GM10248 (cell line): ENCODE measurements around the gene ZDHHC9.

Source experiments
- CTCF ChIA-PET: fragments of 300-600 bp; sonication (Branson Sonifier 250); formaldehyde crosslinking; extraction: SDS; loops from one replicate; lab custom pipeline; 2021; ENCODE audit warnings: antibody characterized with exemption; lab: Yijun Ruan, JAX
- POLR2A ChIA-PET: fragments of 350-650 bp; sonication (Branson Sonifier 250); formaldehyde crosslinking; extraction: SDS; loops from one replicate; lab custom pipeline; 2020; ENCODE audit warnings: antibody characterized with exemption; lab: Yijun Ruan, JAX
- DNase-seq: peaks from one replicate; pipeline ENCODE4 v3.0.0; 2012; ENCODE audit errors: extremely low spot score
- CTCF ChIP-seq: IDR thresholded peaks from 2 replicates; pipeline ENCODE4 v1.5.1; 2012; ENCODE audit warnings: mild to moderate bottlenecking, low read depth; ENCODE audit errors: extremely low read depth, missing control alignments, control extremely low read depth

Gene ZDHHC9

GRCh38 chrX:129788527-129788926, 55.2 kb downstream of the ZDHHC9 start:
- POLR2A ChIA-PET = no interaction called here
- no peak for DNase-seq
- CTCF ChIA-PET = interaction anchor here (1.3 kb wide), 1 partner anchor 9 kb away, joined by 5 read pairs; no protein-coding TSS in a partner anchor
- no peak for TF ChIP-seq CTCF

- ChIA-PET CTCF (interaction anchor here (1.3 to 1.4 kb wide), 3 partner anchors 10 to 15 kb away, joined by 3 to 5 read pairs (median 5); no protein-coding TSS in a partner anchor), POLR2A (interaction anchor here (1.0 kb wide), 1 partner anchor 13 kb away, joined by 5 read pairs; no protein-coding TSS in a partner anchor)
- DNase-seq = no peak
- TF ChIP-seq CTCF = no peak
Observed at GRCh38 chrX:129787336-129788055, 56.2 kb downstream of the ZDHHC9 start.

DNA sequence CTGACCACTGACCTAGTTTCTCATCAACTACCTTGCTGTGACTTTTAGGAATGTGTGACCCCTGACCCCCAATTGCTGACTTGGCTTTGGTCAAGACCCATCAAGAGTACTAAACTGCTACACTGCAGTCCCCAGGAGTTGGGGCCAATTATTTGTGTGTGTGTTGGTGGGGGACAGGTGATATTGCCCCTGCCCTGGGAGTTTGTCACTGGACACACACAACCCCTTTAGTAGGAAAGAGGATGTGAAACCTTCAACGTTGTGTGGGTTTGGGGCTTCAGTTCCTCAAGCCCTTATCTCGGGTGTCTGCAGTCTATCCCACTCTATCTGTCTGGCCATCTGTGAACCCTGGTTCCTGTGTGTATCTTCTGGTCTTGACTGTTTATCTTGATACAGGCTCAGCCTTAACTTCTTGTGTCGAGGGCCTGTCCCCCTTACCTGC, 57.5 kb downstream of the ZDHHC9 start:
- DNase-seq = peak; percentile 65
- ChIA-PET CTCF (no interaction called here), POLR2A (interaction anchor here (1.0 kb wide), 1 partner anchor 12 kb away, joined by 5 read pairs; no protein-coding TSS in a partner anchor)
- TF ChIP-seq CTCF = no peak

DNA sequence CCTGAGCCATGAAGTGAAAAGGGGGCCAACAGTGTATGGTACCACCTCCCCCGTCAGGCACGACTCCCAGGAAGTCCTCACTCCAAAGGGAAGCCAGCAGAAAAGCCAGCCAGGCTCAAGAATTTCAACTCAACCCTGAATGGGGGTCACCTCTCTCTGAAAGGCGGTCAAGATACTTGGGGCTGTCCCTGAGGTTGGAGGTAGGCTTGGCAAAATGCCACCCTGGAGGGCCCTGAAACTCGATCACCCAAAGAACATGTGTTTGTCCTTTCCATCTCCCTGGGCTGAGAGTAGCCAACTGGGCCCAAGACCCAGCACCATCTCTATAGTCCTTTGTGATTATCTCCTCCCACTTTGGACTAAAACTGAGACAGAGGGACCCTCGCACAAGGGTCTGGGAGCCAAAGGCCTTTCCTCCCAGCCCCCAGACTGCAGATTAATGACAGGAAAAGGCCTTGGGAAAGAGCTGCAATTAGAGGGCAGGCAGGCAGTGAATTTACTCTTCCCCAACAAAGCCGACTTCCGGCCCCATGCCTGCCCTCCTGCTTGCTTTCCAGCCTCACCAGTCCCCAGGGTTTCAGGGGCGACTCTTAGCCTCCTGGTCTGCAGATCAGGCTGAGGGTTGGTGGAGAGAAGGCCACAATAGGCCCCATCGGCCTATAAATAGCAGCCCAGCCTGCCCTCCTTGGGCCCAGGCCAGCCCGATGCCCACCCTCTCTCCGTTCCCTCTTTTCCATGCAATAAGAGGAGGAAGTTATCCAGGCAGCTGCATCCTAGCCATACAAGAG, 58.3 kb downstream of the ZDHHC9 start:
- no peak for TF ChIP-seq CTCF
- CTCF ChIA-PET = interaction anchor here (3.9 kb wide), 1 partner anchor 11 kb away, joined by 17 read pairs; no protein-coding TSS in a partner anchor
- DNase-seq = no peak
- POLR2A ChIA-PET = no interaction called here

- DNase-seq = no peak
- ChIA-PET POLR2A (no interaction called here), CTCF (interaction anchor here (1.3 to 3.9 kb wide), 3 partner anchors 10 to 39 kb away, joined by 3 to 17 read pairs (median 15); no protein-coding TSS in a partner anchor)
- TF ChIP-seq CTCF = no peak
Observed at GRCh38 chrX:129784371-129784770, 59.3 kb downstream of the ZDHHC9 start.

- DNase-seq = no peak
- TF ChIP-seq CTCF = no peak
- ChIA-PET CTCF (interaction anchor here (1.1 to 3.9 kb wide), 5 partner anchors 9 to 178 kb away, joined by 3 to 17 read pairs (median 10); no protein-coding TSS in a partner anchor), POLR2A (no interaction called here)
Observed at GRCh38 chrX:129783291-129783713, 60.4 kb downstream of the ZDHHC9 start.
